DND-41 (cell line): Measurements from ENCODE around the gene PTPRG.

Experiments
- ATAC-seq: fragments of 200-7000 bp; cut with Tn5 transposase; 3 replicates; pipeline ENCODE4 v1.9.1; 2021; ENCODE audit warnings: low read depth; ENCODE audit not compliant: insufficient read depth
- DNase-seq: peaks from one replicate; pipeline ENCODE4 v3.0.0-alpha.2; 2020
- H2AFZ ChIP-seq: 2 replicates; pipeline ENCODE4 v1.6.0; 2012; ENCODE audit warnings: low read depth, low read length
- H3K27ac ChIP-seq: 2 replicates; pipeline ENCODE4 v1.5.1; 2012; ENCODE audit warnings: low read length, inconsistent platforms
- H3K27me3 ChIP-seq: fragments of 200-600 bp; sonication (generic); 2 replicates; pipeline ENCODE4 v1.6.0; 2012; ENCODE audit warnings: low read length, mild to moderate bottlenecking, inconsistent platforms; ENCODE audit not compliant: insufficient read depth, poor library complexity
- H3K36me3 ChIP-seq: 2 replicates; pipeline ENCODE4 v1.5.1; 2012; ENCODE audit warnings: low read length, inconsistent platforms; ENCODE audit not compliant: insufficient read depth
- H3K4me1 ChIP-seq: 2 replicates; pipeline ENCODE4 v1.5.1; 2012; ENCODE audit warnings: mild to moderate bottlenecking, low read length; ENCODE audit not compliant: insufficient read depth
- H3K4me2 ChIP-seq: 2 replicates; pipeline ENCODE4 v1.6.0; 2012; ENCODE audit warnings: mild to moderate bottlenecking, moderate library complexity, low read length, inconsistent platforms; ENCODE audit not compliant: insufficient read depth
- H3K4me3 ChIP-seq, 2 experiments: fragments of 200-600 bp in 1 of 2; shearing (Covaris generic) in 1 of 2; 2 replicates each; pipeline ENCODE4 v1.5.1; 2012 to 2016; ENCODE audit warnings: inconsistent platforms in 2 of 2, low read length in 2 of 2, mild to moderate bottlenecking in 2 of 2, low read depth in 1 of 2, moderate library complexity in 1 of 2
- H3K79me2 ChIP-seq: 2 replicates; pipeline ENCODE4 v1.6.0; 2012; ENCODE audit warnings: low read length, inconsistent platforms; ENCODE audit not compliant: insufficient read depth
- H3K9ac ChIP-seq: 2 replicates; pipeline ENCODE4 v1.6.0; 2012; ENCODE audit warnings: low read depth, mild to moderate bottlenecking, inconsistent platforms, low read length, moderate library complexity
- H3K9me3 ChIP-seq: 2 replicates; pipeline ENCODE4 v1.5.1; 2012; ENCODE audit warnings: low read length, moderate library complexity, mild to moderate bottlenecking, inconsistent platforms; ENCODE audit not compliant: insufficient read depth, severe bottlenecking
- H4K20me1 ChIP-seq: 2 replicates; pipeline ENCODE4 v1.6.0; 2012; ENCODE audit warnings: low read length; ENCODE audit not compliant: insufficient read depth
- EZH2 ChIP-seq: IDR thresholded peaks from 3 replicates; pipeline ENCODE4 v1.6.1; 2012; ENCODE audit warnings: borderline replicate concordance, low read depth, mild to moderate bottlenecking, moderate library complexity, low read length, inconsistent platforms; ENCODE audit not compliant: severe bottlenecking
- TF ChIP-seq, protein P1 (sequence below): IDR thresholded peaks from 2 replicates; pipeline ENCODE4 v1.5.1; 2012; ENCODE audit warnings: borderline replicate concordance, low read length, moderate library complexity, mild to moderate bottlenecking; ENCODE audit not compliant: poor library complexity, severe bottlenecking; ENCODE audit errors: extremely low read depth

PTPRG gene

DNA sequence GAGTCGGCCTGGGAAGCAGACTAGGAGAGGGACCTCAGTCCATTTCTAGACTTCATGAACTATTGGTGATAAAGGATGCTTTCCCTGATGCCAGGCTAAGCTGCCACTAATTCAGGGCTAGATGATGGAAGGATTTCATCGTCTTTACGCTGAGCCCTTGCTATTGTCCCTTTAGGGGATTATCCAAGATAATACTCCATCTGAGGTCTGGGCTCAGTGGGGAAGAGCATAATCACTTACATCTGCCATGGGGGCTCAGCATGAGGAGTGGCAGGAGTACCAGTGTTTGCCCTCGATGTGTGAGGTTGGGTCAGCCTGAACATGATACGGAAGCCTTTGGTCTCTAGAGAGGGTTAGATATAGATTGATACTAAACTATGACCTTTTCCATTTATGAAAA, 47.3 kb downstream of the PTPRG start:
- H3K4me1 ChIP-seq: no peaks in the 10 kb centered on the region
- H3K27ac ChIP-seq: no peak overlapping the region
- ATAC-seq (no peak), DNase-seq (no peak)
- H4K20me1 ChIP-seq: peaks cover 4% of the 10 kb centered on the region; the same call in 1 of the 2 replicates
- no peaks in the 10 kb centered on the region for H3K27me3 ChIP-seq
- no peaks in the 10 kb centered on the region for H3K9me3 ChIP-seq
- no peak overlapping the region for H3K4me3 ChIP-seq
- no peak overlapping the region for H3K9ac ChIP-seq
- no peaks in the 10 kb centered on the region for H3K36me3 ChIP-seq
- no peak overlapping the region for H2AFZ ChIP-seq
- no peaks in the 10 kb centered on the region for H3K79me2 ChIP-seq
- no peak for TF ChIP-seq EZH2
- TF ChIP-seq, protein P1, sequence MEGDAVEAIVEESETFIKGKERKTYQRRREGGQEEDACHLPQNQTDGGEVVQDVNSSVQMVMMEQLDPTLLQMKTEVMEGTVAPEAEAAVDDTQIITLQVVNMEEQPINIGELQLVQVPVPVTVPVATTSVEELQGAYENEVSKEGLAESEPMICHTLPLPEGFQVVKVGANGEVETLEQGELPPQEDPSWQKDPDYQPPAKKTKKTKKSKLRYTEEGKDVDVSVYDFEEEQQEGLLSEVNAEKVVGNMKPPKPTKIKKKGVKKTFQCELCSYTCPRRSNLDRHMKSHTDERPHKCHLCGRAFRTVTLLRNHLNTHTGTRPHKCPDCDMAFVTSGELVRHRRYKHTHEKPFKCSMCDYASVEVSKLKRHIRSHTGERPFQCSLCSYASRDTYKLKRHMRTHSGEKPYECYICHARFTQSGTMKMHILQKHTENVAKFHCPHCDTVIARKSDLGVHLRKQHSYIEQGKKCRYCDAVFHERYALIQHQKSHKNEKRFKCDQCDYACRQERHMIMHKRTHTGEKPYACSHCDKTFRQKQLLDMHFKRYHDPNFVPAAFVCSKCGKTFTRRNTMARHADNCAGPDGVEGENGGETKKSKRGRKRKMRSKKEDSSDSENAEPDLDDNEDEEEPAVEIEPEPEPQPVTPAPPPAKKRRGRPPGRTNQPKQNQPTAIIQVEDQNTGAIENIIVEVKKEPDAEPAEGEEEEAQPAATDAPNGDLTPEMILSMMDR: no peak
- no peak overlapping the region for H3K4me2 ChIP-seq

DNA sequence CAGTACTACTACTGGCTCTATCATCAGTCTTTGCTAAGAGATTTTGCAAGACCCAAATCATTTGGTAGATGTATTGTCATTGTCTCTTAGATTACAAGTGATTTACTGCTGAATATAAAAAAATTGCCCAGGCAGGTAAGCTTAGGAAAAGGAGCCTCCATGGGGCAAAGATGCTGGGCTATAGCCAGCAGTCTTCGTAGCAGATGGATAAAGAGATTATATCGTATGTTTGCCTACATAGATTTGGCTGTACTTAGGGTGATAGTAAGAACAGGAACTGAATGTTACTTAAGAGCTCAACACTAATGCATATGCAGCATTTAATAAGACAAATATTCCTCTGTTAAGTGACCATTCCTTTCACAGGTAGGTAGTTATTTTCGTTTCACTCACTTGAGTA, 48.9 kb downstream of the PTPRG start:
- Histone ChIP-seq H3K4me3 (no peak overlapping the region), H3K27ac (no peak overlapping the region), H3K36me3 (no peaks in the 10 kb centered on the region), H3K27me3 (no peaks in the 10 kb centered on the region), H4K20me1 (peaks cover 4% of the 10 kb centered on the region; the same call in 1 of the 2 replicates), H3K79me2 (no peaks in the 10 kb centered on the region), H2AFZ (no peak overlapping the region), H3K4me1 (no peaks in the 10 kb centered on the region), H3K4me2 (no peak overlapping the region), H3K9me3 (no peaks in the 10 kb centered on the region), H3K9ac (no peak overlapping the region)
- DNase-seq: no peak
- ATAC-seq: no peak
- no peak for TF ChIP-seq EZH2
- TF ChIP-seq, protein P1: no peak

DNA sequence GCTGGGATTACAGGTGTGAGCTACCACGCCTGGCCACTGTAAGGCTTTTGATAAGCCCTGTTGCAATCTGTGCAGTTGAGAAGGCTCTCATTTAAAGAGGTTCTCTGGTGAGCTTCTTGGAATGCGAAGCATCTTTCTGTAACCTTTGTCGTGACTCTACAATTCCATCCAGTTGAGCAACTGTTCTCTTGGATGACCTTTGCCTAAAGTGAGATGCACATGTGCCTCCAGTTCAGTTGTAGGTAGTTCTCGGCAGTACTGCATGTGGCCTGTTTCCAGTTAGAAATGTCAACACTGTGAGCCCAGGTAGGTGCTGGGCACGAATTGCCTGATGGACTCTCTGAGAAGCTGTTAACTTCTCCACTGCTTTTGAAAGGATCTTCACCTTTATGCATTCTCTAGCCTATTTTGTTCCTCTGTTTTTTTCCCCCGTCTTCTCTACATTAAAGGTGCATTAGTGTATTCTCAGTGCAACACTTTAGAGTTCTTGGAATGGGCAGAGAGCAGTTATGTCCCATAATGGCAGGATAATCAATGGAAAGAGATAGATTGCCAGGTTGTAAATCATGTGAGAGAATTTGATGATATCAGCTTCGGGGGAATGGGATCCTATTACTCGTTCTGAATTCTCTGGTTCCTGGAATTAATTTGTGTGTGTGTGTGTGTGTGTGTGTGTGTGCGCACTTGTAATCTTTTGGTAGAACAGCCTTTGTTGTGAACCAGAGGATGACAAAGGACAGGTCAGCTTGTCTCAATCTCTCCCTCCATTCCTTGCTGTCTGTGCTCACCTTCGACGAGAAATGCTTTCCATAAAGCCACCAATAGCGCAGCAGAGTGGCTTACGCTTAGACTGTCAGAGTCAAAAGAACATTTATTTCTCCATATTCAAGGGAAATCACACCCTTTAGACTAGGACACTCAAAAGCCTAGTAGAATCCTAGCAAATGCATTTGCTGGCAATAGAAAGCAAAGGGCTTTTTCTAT, 51.1 kb downstream of the PTPRG start:
- Histone ChIP-seq H3K4me2 (no peak overlapping the region), H3K79me2 (no peaks in the 10 kb centered on the region), H3K36me3 (no peaks in the 10 kb centered on the region), H3K27ac (no peak overlapping the region), H3K27me3 (no peaks in the 10 kb centered on the region), H3K4me1 (no peaks in the 10 kb centered on the region), H4K20me1 (0 out of 2 replicates have a peak, but pooled peaks cover 4% of the 10 kb centered on the region), H3K9me3 (no peaks in the 10 kb centered on the region), H2AFZ (no peak overlapping the region), H3K4me3 (no peak overlapping the region), H3K9ac (no peak overlapping the region)
- ATAC-seq: no peak
- no peak for DNase-seq
- TF ChIP-seq EZH2: no peak
- TF ChIP-seq, protein P1: no peak
